Stimulated activated CD8-positive, alpha-beta memory T cell treated with anti-CD3 and anti-CD28 coated beads, Interleukin-2, amount 100 ng/mL, for 48 hours (primary cell): ENCODE results near the gene HOTAIR.
A peak's percentile ranks its signal among the peaks of the same experiment; 100 is the strongest.

ENCODE experiments used
- DNase-seq, 2 donors: peaks; one replicate each; pipeline ENCODE4 v3.0.0-alpha.2; 2020; ENCODE audit warnings: low read depth in 2 of 2

Gene HOTAIR

GRCh38 chr12:53948650-53949593 lies 25.8 kb downstream of the HOTAIR start:
- no peak for DNase-seq

- DNase-seq: no peak
Measured at GRCh38 chr12:53947743-53948142, 27.0 kb downstream of the HOTAIR start.

- DNase-seq: no peak
Measured at GRCh38 chr12:53944907-53945847, 29.6 kb downstream of the HOTAIR start.

GRCh38 chr12:53944209-53944608 lies 30.5 kb downstream of the HOTAIR start:
- no peak for DNase-seq

GRCh38 chr12:53942467-53942997 lies 32.2 kb downstream of the HOTAIR start:
- no peak for DNase-seq

- no peak for DNase-seq
Measured at GRCh38 chr12:53941750-53942149, 33.0 kb downstream of the HOTAIR start.

GRCh38 chr12:53941187-53941586 lies 33.6 kb downstream of the HOTAIR start:
- DNase-seq: no peak

GRCh38 chr12:53940443-53941014 lies 34.2 kb downstream of the HOTAIR start:
- DNase-seq: no peak

GRCh38 chr12:53939141-53940108 lies 35.3 kb downstream of the HOTAIR start:
- no peak for DNase-seq

- DNase-seq: peak in 1 of 2 donors; percentile 40
Measured at GRCh38 chr12:53938326-53939140, 36.2 kb downstream of the HOTAIR start, which contains the start of gene HOXC13. HOXC13 (plus strand) TSS chr12:53938831; CDS start chr12:53938907, 76 bp downstream.

GRCh38 chr12:53937596-53938325 lies 37.0 kb downstream of the HOTAIR start:
- no peak for DNase-seq

- no peak for DNase-seq
Measured at GRCh38 chr12:53937099-53937498, 37.7 kb downstream of the HOTAIR start.

- DNase-seq: no peak
Measured at GRCh38 chr12:53935383-53936341, 39.1 kb downstream of the HOTAIR start.

GRCh38 chr12:53932915-53933314 lies 41.8 kb downstream of the HOTAIR start:
- no peak for DNase-seq

- DNase-seq: no peak
Measured at GRCh38 chr12:53931844-53932581, 42.7 kb downstream of the HOTAIR start.

- DNase-seq: no peak
Measured at GRCh38 chr12:53930591-53931255, 44.0 kb downstream of the HOTAIR start.
